GM21576 (cell line): ENCODE measurements around the gene POMGNT2.
"Not testable (repeated sequence)": the region's sequence is repeated elsewhere in the genome, so short reads cannot be mapped to it uniquely, and the experiment has no call there.

Experiments used
- ATAC-seq: cut with Tn5 transposase; IDR thresholded peaks from one replicate; pipeline ENCODE4 v1.9.1; 2021; ENCODE audit warnings: mild to moderate bottlenecking, moderate library complexity; ENCODE audit not compliant: unreplicated experiment

The POMGNT2 gene

GRCh38 chr3:43048470-43048869 lies 57.4 kb downstream of the POMGNT2 start:
- no peak for ATAC-seq

GRCh38 chr3:43046583-43046982 lies 59.3 kb downstream of the POMGNT2 start:
- ATAC-seq: no peak

GRCh38 chr3:43045079-43045478 lies 60.8 kb downstream of the POMGNT2 start:
- not testable (repeated sequence) for ATAC-seq

- no peak for ATAC-seq
Measured at GRCh38 chr3:43043793-43044192, 62.1 kb downstream of the POMGNT2 start.

GRCh38 chr3:43043071-43043766 lies 62.7 kb downstream of the POMGNT2 start:
- ATAC-seq: no peak

- ATAC-seq: no peak
Measured at GRCh38 chr3:43041517-43041916, 64.4 kb downstream of the POMGNT2 start.

GRCh38 chr3:43038010-43038409 lies 67.9 kb downstream of the POMGNT2 start:
- no peak for ATAC-seq

- no peak for ATAC-seq
Measured at GRCh38 chr3:43036621-43037423, 69.1 kb downstream of the POMGNT2 start.

GRCh38 chr3:43035801-43036365 lies 70.0 kb downstream of the POMGNT2 start:
- no peak for ATAC-seq

- no peak for ATAC-seq
Measured at GRCh38 chr3:43034911-43035310, 71.0 kb downstream of the POMGNT2 start.

GRCh38 chr3:43034200-43034599 lies 71.7 kb downstream of the POMGNT2 start:
- ATAC-seq: no peak

GRCh38 chr3:43032646-43033628 lies 72.9 kb downstream of the POMGNT2 start:
- ATAC-seq: no peak

GRCh38 chr3:43031889-43032545 lies 73.9 kb downstream of the POMGNT2 start:
- no peak for ATAC-seq

GRCh38 chr3:43031485-43031884 lies 74.4 kb downstream of the POMGNT2 start:
- ATAC-seq: no peak

GRCh38 chr3:43030162-43030935 lies 75.5 kb downstream of the POMGNT2 start:
- no peak for ATAC-seq
